Stimulated activated CD8-positive, alpha-beta memory T cell treated with anti-CD3 and anti-CD28 coated beads, Interleukin-2, amount 100 ng/mL, for 48 hours (primary cell): ENCODE results near the gene EEF1AKMT4.

Experiments
- DNase-seq, 2 donors: peaks; one replicate each; pipeline ENCODE4 v3.0.0-alpha.2; 2020; ENCODE audit warnings: low read depth in 2 of 2

Gene EEF1AKMT4

GRCh38 chr3:184235381-184236032, 14.0 kb upstream of the EEF1AKMT4 start:
- no peak for DNase-seq

DNA sequence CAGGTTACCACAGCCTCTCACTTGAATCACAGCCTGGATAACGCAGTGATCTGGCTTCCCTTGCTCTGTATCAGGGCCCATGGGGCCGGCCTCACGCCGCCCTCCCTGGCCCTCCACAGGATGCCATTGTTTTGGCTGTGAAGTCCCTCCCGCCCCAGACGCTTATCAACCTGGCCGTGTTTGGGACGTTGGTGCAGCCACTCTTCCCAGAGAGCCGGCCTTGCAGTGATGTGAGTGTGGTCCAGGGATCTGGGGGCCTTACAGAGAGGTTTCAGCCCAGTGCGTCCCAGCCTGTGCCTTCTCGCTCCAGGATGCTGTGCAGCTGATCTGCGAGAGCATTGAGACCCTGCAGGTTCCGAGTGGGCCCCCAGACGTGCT, 13.4 kb upstream of the EEF1AKMT4 start:
- DNase-seq, result no peak

DNA sequence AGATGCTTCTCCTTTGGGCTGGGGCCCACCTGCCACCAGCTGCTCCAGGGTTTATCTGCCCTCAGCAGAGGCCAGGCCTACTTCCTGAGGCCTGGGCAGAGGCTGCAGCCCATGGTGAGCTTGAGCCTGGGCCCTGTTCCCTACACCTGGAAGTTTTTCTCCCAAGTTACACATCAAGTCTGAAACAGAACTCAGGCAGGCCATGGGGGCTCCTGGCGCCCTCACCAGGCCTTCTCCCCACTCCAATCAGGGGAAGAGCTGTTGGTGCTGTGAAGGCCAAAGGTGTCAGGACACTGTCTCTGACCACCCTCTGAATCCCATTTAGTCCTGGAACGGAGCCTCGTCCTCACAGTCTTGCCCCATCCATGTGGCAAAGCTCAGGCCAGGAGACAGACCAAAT, 12.8 kb upstream of the EEF1AKMT4 start:
- no peak for DNase-seq

- DNase-seq, result no peak
Measured at GRCh38 chr3:184237211-184237610, 12.3 kb upstream of the EEF1AKMT4 start.

DNA sequence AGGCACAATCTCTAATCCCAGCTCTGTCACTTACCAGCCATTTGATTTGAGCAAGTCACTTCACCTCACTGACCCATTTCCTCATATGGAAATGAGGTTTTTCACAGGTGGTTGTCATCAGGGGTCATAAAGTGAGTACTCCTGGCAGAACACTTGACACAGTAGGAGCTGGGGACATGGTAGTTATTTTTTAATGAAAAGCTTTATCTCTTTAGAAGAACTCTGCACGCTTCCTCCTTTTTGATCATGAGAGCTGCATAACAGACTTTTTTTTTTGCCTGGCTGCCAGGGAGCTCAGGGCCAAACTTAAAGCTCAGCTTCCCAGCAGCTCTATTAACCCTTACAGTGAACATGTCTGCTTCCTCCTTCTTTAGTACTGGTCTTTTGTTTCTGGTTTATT, 11.7 kb upstream of the EEF1AKMT4 start:
- DNase-seq, result no peak

- no peak for DNase-seq
Measured at GRCh38 chr3:184238246-184238818, 11.1 kb upstream of the EEF1AKMT4 start.

DNA sequence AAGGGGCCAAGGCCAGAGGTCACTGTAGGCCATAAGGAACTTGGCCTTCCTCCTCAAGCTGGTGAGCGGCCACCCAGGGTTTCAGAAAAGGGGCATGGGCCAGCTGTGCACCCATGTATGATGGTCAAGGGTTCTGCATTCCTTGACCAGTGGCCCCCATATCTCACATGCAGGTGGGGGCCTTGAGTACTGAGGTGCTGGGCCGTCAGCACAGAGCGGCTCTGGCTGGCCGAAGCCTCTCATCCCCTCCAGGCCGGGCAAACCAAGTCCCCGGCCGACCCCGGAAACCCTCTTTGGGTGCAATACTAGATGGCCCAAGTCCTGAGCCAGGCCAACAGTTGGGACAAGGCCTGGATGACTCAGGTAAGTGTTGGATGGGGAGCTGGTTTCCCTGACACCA, 10.3 kb upstream of the EEF1AKMT4 start:
- no peak for DNase-seq

DNA sequence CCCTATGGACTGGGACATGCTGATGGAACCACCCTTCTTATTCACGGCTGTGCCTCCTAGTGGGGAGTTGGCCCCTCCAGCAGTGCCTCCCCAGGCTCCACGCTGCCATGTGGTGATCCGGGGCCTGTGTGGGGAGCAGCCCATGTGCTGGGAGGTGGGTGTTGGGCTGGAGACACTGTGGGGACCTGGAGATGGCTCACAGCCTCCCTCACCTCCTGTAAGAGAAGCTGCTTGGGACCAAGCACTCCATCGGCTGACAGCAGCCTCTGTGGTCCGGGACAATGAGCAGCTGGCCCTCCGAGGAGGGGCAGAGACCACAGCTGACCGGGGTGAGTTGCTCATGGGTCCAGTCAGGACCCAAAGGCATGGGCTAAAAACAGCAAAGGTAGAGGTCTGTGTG, 9.8 kb upstream of the EEF1AKMT4 start:
- DNase-seq, result no peak

- no peak for DNase-seq
Measured at GRCh38 chr3:184240384-184241140, 8.9 kb upstream of the EEF1AKMT4 start.

- no peak for DNase-seq
Measured at GRCh38 chr3:184241141-184241446, 8.4 kb upstream of the EEF1AKMT4 start.

DNA sequence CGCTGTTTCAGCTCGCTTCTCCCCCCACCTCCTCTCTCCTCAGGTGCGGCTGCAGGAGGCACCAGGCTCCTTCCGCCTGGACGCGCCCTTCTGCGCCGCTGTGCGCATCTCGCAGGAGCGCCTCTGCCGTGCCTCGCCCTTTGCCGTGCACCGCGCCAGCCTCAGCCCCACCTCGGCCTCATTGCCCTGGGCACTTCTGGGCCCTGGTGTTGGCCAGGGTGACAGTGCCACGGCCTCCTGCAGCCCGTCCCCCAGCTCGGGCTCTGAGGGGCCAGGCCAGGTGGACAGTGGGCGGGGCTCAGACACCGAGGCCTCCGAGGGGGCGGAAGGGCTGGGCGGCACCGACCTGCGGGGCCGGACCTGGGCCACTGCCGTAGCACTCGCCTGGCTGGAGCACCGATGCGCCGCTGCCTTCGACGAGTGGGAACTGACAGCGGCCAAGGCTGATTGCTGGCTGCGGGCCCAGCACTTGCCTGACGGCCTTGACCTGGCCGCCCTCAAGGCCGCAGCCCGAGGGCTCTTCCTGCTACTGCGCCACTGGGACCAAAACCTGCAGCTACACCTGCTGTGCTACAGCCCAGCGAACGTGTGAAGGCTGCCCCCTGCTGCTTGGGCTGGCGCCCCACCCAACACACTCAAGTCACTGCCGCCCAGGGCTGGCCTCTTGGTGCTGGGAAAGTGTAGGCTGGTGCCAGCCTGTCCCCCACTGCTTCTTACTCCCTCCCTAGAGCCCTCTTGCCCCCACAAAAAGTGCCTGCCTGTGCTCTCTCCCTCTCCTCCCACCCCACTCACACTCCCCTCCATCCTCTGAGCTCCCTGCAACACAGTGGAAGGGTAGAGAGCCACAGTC, 7.8 kb upstream of the EEF1AKMT4 start:
- no peak for DNase-seq

GRCh38 chr3:184242297-184242685, 7.2 kb upstream of the EEF1AKMT4 start:
- DNase-seq, result no peak

- peak; percentile 77 to 83 for DNase-seq
Measured at GRCh38 chr3:184248454-184249411, 739 bp upstream of the EEF1AKMT4 start, which contains the start of gene ALG3. Gene ALG3 (minus strand): TSS chr3:184248962. CDS start chr3:184248940, 22 bp downstream.

DNA sequence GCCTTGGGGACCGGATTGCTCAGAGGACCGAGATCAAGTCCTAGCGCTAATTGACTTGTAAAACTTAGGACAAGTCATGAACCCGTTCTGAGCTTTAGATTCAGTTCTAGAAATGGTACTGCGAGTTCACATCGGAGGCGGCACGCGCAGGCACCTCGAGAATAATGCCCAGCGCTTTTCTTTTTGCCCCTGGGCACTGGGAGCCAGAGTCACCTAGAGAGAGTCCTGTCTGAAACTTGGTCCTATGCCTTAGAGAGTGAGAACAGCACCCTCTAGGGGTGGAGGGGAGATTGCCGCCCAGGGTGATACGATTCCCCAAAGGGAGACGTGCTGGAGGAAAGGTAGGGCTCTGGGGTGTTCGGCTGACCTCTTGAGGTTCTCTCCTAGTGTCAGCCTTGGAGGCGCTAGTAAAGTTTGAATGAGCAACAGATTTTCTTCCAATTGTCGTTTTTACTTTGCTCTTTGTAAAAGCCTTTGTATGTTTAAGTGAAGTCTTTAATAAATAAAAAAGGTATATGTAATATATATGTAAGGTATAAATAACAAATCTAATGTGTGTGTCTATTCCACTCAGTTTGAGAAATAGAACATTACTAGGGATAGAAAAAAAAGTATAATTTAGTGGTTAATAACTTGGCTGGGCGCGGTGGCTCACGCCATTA, 826 bp downstream of the EEF1AKMT4 start:
- peak; percentile 77 to 90 for DNase-seq

- DNase-seq, result no peak
Measured at GRCh38 chr3:184255291-184256039, 6.0 kb downstream of the EEF1AKMT4 start.

- DNase-seq, result no peak
Measured at GRCh38 chr3:184257083-184257915, 7.8 kb downstream of the EEF1AKMT4 start.

GRCh38 chr3:184258926-184259325, 9.5 kb downstream of the EEF1AKMT4 start:
- no peak for DNase-seq

DNA sequence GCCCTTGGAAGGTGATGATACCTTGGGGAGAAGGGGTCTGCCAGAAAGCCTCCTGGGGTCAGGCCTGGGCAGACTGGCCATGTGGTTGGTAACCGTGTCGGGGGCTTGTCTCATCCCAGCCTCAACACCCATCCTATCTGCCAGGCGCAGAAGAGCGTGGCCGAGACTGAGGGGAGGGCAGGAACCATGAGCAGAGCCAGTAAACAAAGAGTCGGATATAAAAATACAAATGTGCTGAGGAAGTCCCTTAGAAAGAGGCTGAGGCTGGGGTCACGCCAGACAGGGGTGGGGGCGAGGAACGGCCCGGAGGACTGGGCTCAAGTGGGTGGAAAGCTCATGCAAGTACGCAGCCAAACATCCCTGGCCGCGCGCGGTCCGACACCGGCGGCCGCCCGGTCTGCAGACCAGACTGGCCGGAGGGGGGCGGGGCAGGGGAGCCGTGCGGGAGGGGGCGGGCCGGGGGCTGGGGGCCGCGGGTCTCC, 10.0 kb downstream of the EEF1AKMT4 start:
- no peak for DNase-seq
